GM19351 (cell line): Measurements from ENCODE around the gene SPOP.
"Not testable (repeated sequence)": the region's sequence is repeated elsewhere in the genome, so short reads cannot be mapped to it uniquely, and the experiment has no call there.

ENCODE experiments used
- ATAC-seq: cut with Tn5 transposase; IDR thresholded peaks from one replicate; pipeline ENCODE4 v1.9.1; 2021; ENCODE audit warnings: mild to moderate bottlenecking, moderate library complexity; ENCODE audit not compliant: unreplicated experiment

SPOP gene

GRCh38 chr17:49574945-49575678 is 102.8 kb downstream of the SPOP start:
- no peak for ATAC-seq

GRCh38 chr17:49574323-49574781 is 103.5 kb downstream of the SPOP start:
- no peak for ATAC-seq

- no peak for ATAC-seq
These were observed 104.2 kb downstream of the SPOP start for GRCh38 chr17:49573510-49574322.

- ATAC-seq: no peak
These were observed 105.0 kb downstream of the SPOP start for GRCh38 chr17:49572806-49573420.

GRCh38 chr17:49572226-49572625 is 105.7 kb downstream of the SPOP start:
- ATAC-seq: no peak

GRCh38 chr17:49571764-49572163 is 106.1 kb downstream of the SPOP start:
- no peak for ATAC-seq

- ATAC-seq: no peak
These were observed 106.6 kb downstream of the SPOP start for GRCh38 chr17:49571283-49571682.

- ATAC-seq: no peak
These were observed 107.2 kb downstream of the SPOP start for GRCh38 chr17:49570540-49571242.

GRCh38 chr17:49568695-49569047 is 109.2 kb downstream of the SPOP start:
- not testable (repeated sequence) for ATAC-seq

- peak; percentile 47 for ATAC-seq
These were observed 109.8 kb downstream of the SPOP start for GRCh38 chr17:49567871-49568694.

GRCh38 chr17:49567104-49567521 is 110.8 kb downstream of the SPOP start:
- no peak for ATAC-seq

- ATAC-seq: no peak
These were observed 111.2 kb downstream of the SPOP start for GRCh38 chr17:49566668-49567071.

- no peak for ATAC-seq
These were observed 111.9 kb downstream of the SPOP start for GRCh38 chr17:49565948-49566491.

GRCh38 chr17:49564638-49565037 is 113.3 kb downstream of the SPOP start:
- no peak for ATAC-seq

- ATAC-seq: no peak
These were observed 120.4 kb downstream of the SPOP start for GRCh38 chr17:49557312-49558024.

GRCh38 chr17:49556223-49556943 is 121.5 kb downstream of the SPOP start:
- no peak for ATAC-seq

GRCh38 chr17:49555495-49556222 is 122.2 kb downstream of the SPOP start:
- ATAC-seq: no peak
